KMS-11 (cell line): Measurements from ENCODE around the gene ASIC5.
A peak's percentile ranks its signal among the peaks of the same experiment; 100 is the strongest.

Experiments
- H2AFZ ChIP-seq: fragments of 200-600 bp; sonication (generic); 2 replicates; pipeline ENCODE4 v1.6.1; 2016; ENCODE audit warnings: antibody characterized with exemption, mixed run types, low read depth
- H3K27ac ChIP-seq: fragments of 200-600 bp; sonication (generic); 2 replicates; pipeline ENCODE4 v1.6.1; 2016; ENCODE audit warnings: mild to moderate bottlenecking, mixed run types
- H3K27me3 ChIP-seq: fragments of 200-600 bp; sonication (generic); 2 replicates; pipeline ENCODE4 v1.6.1; 2017; ENCODE audit warnings: mild to moderate bottlenecking, low read depth, mixed run types, moderate library complexity; ENCODE audit not compliant: insufficient read depth
- H3K36me3 ChIP-seq: fragments of 200-600 bp; sonication (generic); 2 replicates; pipeline ENCODE4 v1.6.1; 2017; ENCODE audit warnings: mild to moderate bottlenecking, mixed run types; ENCODE audit not compliant: insufficient read depth
- H3K4me1 ChIP-seq: fragments of 200-600 bp; sonication (generic); 2 replicates; pipeline ENCODE4 v1.6.1; 2016; ENCODE audit warnings: mild to moderate bottlenecking, low read depth, mixed run types; ENCODE audit not compliant: poor library complexity, severe bottlenecking
- H3K4me2 ChIP-seq: fragments of 200-600 bp; sonication (generic); 2 replicates; pipeline ENCODE4 v1.7.0; 2016; ENCODE audit warnings: mild to moderate bottlenecking, mixed run types
- H3K4me3 ChIP-seq: fragments of 200-600 bp; sonication (generic); IDR thresholded peaks from 2 replicates; pipeline ENCODE4 v1.6.1; 2017; ENCODE audit warnings: low read depth, low read length, mixed read lengths; ENCODE audit not compliant: insufficient read depth
- H3K79me2 ChIP-seq: fragments of 200-600 bp; sonication (generic); 2 replicates; pipeline ENCODE4 v1.6.1; 2016; ENCODE audit warnings: low read depth, mixed run types; ENCODE audit not compliant: insufficient read depth
- H3K9ac ChIP-seq: fragments of 200-600 bp; sonication (generic); 2 replicates; pipeline ENCODE4 v1.6.1; 2016; ENCODE audit warnings: mild to moderate bottlenecking, mixed run types
- H4K20me1 ChIP-seq: fragments of 200-600 bp; sonication (generic); 2 replicates; pipeline ENCODE4 v1.6.1; 2016; ENCODE audit warnings: mild to moderate bottlenecking, mixed run types; ENCODE audit not compliant: insufficient read depth
- CTCF ChIP-seq: fragments of 200-600 bp; sonication (generic); conservative IDR thresholded peaks from 2 replicates; pipeline ENCODE4 v1.6.1; 2017; ENCODE audit warnings: low read depth, mild to moderate bottlenecking, antibody characterized with exemption, low read length, moderate library complexity, mixed read lengths

Gene ASIC5

GRCh38 chr4:155789391-155789790 is 76.7 kb downstream of the ASIC5 start:
- no peak for TF ChIP-seq CTCF
- Histone ChIP-seq H3K79me2 (no peaks in the 10 kb centered on the region), H3K36me3 (no peaks in the 10 kb centered on the region), H3K4me1 (peaks cover 10% of the 10 kb centered on the region), H3K27me3 (no peaks in the 10 kb centered on the region), H3K4me3 (no peak overlapping the region), H3K27ac (no peak overlapping the region), H4K20me1 (no peaks in the 10 kb centered on the region), H3K9ac (no peak overlapping the region), H2AFZ (no peak overlapping the region), H3K4me2 (no peak overlapping the region)

GRCh38 chr4:155787113-155787710 is 78.9 kb downstream of the ASIC5 start:
- Histone ChIP-seq H2AFZ (peak overlapping the region; percentile 58), H3K4me2 (peak overlapping the region; percentile 6; the same call in 1 of the 2 replicates), H3K79me2 (no peaks in the 10 kb centered on the region), H3K36me3 (no peaks in the 10 kb centered on the region), H3K4me1 (peaks cover 10% of the 10 kb centered on the region), H3K9ac (no peak overlapping the region), H3K27me3 (no peaks in the 10 kb centered on the region), H4K20me1 (no peaks in the 10 kb centered on the region), H3K27ac (no peak overlapping the region), H3K4me3 (no peak overlapping the region)
- TF ChIP-seq CTCF, result peak; percentile 85

- no peak overlapping the region for H3K9ac ChIP-seq
- H3K27me3 ChIP-seq, result no peaks in the 10 kb centered on the region
- peaks cover 10% of the 10 kb centered on the region for H3K4me1 ChIP-seq
- H3K4me2 ChIP-seq, result no peak overlapping the region
- no peak overlapping the region for H3K27ac ChIP-seq
- no peaks in the 10 kb centered on the region for H3K36me3 ChIP-seq
- H4K20me1 ChIP-seq, result no peaks in the 10 kb centered on the region
- H3K4me3 ChIP-seq, result no peak overlapping the region
- H2AFZ ChIP-seq, result no peak overlapping the region
- no peaks in the 10 kb centered on the region for H3K79me2 ChIP-seq
- no peak for TF ChIP-seq CTCF
Measured at GRCh38 chr4:155785828-155786227, 80.2 kb downstream of the ASIC5 start.

- no peak overlapping the region for H3K4me3 ChIP-seq
- H3K36me3 ChIP-seq, result no peaks in the 10 kb centered on the region
- H3K79me2 ChIP-seq, result no peaks in the 10 kb centered on the region
- no peak overlapping the region for H3K4me2 ChIP-seq
- H3K27ac ChIP-seq, result no peak overlapping the region
- H4K20me1 ChIP-seq, result no peaks in the 10 kb centered on the region
- H3K27me3 ChIP-seq, result no peaks in the 10 kb centered on the region
- TF ChIP-seq CTCF, result no peak
- H2AFZ ChIP-seq, result no peak overlapping the region
- peaks cover 10% of the 10 kb centered on the region for H3K4me1 ChIP-seq
- no peak overlapping the region for H3K9ac ChIP-seq
Measured at GRCh38 chr4:155784637-155785036, 81.4 kb downstream of the ASIC5 start.
